H1 (cell line): Measurements from ENCODE around the gene C1QTNF1. TPM values are rescaled to one million over a fixed set of nuclear protein-coding genes. Genes with fewer than 3 reads are reported as not detected.

Experiments
- CTCF ChIA-PET: fragments of 300-600 bp; sonication (Branson Sonifier 250); formaldehyde crosslinking; loops from one replicate; lab custom pipeline; 2021; ENCODE audit not compliant: partially characterized antibody; lab: Charles Lee
- POLR2A ChIA-PET: fragments of 300-600 bp; sonication (Branson Sonifier 250); formaldehyde crosslinking; loops from one replicate; lab custom pipeline; 2021; ENCODE audit warnings: inconsistent platforms; ENCODE audit not compliant: partially characterized antibody; lab: Charles Lee
- DNase-seq, 2 experiments: peaks; one replicate each; pipeline versions ENCODE4 v3.0.0 to v3.0.0-alpha.2; 2010 to 2022; ENCODE audit warnings: low spot score in 2 of 2, low read depth in 1 of 2, mixed read lengths in 1 of 2
- FAIRE-seq: peaks from 2 replicates; lab custom pipeline; 2011; peaks lifted over from hg19 to GRCh38; lab: Jason Lieb, UNC
- H2AFZ ChIP-seq: 2 replicates; pipeline ENCODE4 v1.8.1; 2012; ENCODE audit warnings: low read length, inconsistent platforms
- H2AK5ac ChIP-seq: 2 replicates; pipeline ENCODE4 v1.6.1; 2013; ENCODE audit warnings: low read depth, low read length
- H2BK120ac ChIP-seq: replicated peaks from 2 replicates; pipeline ENCODE3; 2013; ENCODE audit warnings: low read depth, low read length, inconsistent platforms
- H2BK12ac ChIP-seq: 2 replicates; pipeline ENCODE4 v1.6.1; 2013; ENCODE audit warnings: low read depth, low read length
- H2BK15ac ChIP-seq: 2 replicates; pipeline ENCODE4 v1.6.1; 2013; ENCODE audit warnings: low read length
- H2BK20ac ChIP-seq: 2 replicates; pipeline ENCODE4 v1.6.1; 2013; ENCODE audit warnings: low read length
- H2BK5ac ChIP-seq: 2 replicates; pipeline ENCODE4 v1.6.1; 2013; ENCODE audit warnings: low read depth, low read length
- H3K14ac ChIP-seq: 2 replicates; pipeline ENCODE4 v1.6.1; 2013; ENCODE audit warnings: inconsistent platforms; ENCODE audit not compliant: insufficient read length
- H3K18ac ChIP-seq: 2 replicates; pipeline ENCODE4 v1.6.1; 2013; ENCODE audit warnings: low read length; ENCODE audit errors: extremely low read depth
- H3K23ac ChIP-seq: 2 replicates; pipeline ENCODE4 v1.6.1; 2013; ENCODE audit warnings: inconsistent platforms; ENCODE audit not compliant: insufficient read length
- H3K23me2 ChIP-seq: 2 replicates; pipeline ENCODE4 v1.6.1; 2013; ENCODE audit warnings: low read depth, low read length
- H3K27ac ChIP-seq: 2 replicates; pipeline ENCODE4 v1.6.1; 2011; ENCODE audit warnings: low read depth, low read length, inconsistent platforms
- H3K27me3 ChIP-seq, 4 experiments: replicated peaks in 1 of 4; 1 replicate in 1 of 4; 2 replicates in 3 of 4; pipeline versions ENCODE4 v1.6.1 to v1.8.1; 2011 to 2013; ENCODE audit warnings: low read length in 3 of 4, mild to moderate bottlenecking in 3 of 4, inconsistent platforms in 2 of 4, mixed read lengths in 2 of 4, moderate library complexity in 1 of 4; ENCODE audit not compliant: control insufficient read depth in 3 of 4, insufficient read depth in 3 of 4; ENCODE audit errors: extremely low read depth in 1 of 4
- H3K36me3 ChIP-seq, 4 experiments: 2 replicates each; pipeline versions ENCODE4 v1.6.1 to v1.8.1; 2011 to 2013; ENCODE audit warnings: mild to moderate bottlenecking in 4 of 4, low read length in 3 of 4, moderate library complexity in 2 of 4, control low read depth in 1 of 4, inconsistent platforms in 1 of 4; ENCODE audit not compliant: insufficient read depth in 4 of 4, control insufficient read depth in 2 of 4
- H3K4ac ChIP-seq: replicated peaks from 2 replicates; pipeline ENCODE3; 2013; ENCODE audit warnings: low read length, low read depth, mixed read lengths, inconsistent platforms; ENCODE audit not compliant: insufficient read length
- H3K4me1 ChIP-seq, 4 experiments: replicated peaks in 1 of 4; 1 replicate in 1 of 4; 2 replicates in 3 of 4; pipeline versions ENCODE4 v1.6.1 to v1.8.1; 2011 to 2013; ENCODE audit warnings: low read length in 3 of 4, inconsistent platforms in 2 of 4, mixed read lengths in 1 of 4; ENCODE audit not compliant: insufficient read depth in 4 of 4, control insufficient read depth in 3 of 4
- H3K4me2 ChIP-seq, 2 experiments: 2 replicates each; pipeline versions ENCODE4 v1.6.1 to v1.8.1; 2011 to 2013; ENCODE audit warnings: low read depth in 2 of 2, low read length in 2 of 2, control low read depth in 1 of 2, inconsistent platforms in 1 of 2, mild to moderate bottlenecking in 1 of 2; ENCODE audit not compliant: insufficient read depth in 1 of 2
- H3K4me3 ChIP-seq, 4 experiments: fragments of 200-600, 300-600 bp in 1 of 4; sonication (generic), shearing (Covaris generic), sonication (Bioruptor Twin) in 1 of 4; 2 replicates each; pipeline versions ENCODE4 v1.5.1 to v1.8.1; 2011 to 2016; ENCODE audit warnings: low read length in 4 of 4, low read depth in 3 of 4, control low read depth in 2 of 4, inconsistent platforms in 2 of 4, mild to moderate bottlenecking in 2 of 4, mixed read lengths in 1 of 4, moderate library complexity in 1 of 4; ENCODE audit not compliant: insufficient read depth in 2 of 4; ENCODE audit errors: extremely low read depth in 1 of 4
- H3K56ac ChIP-seq: replicated peaks from 2 replicates; pipeline ENCODE3; 2013; ENCODE audit warnings: low read depth, mild to moderate bottlenecking, mixed read lengths, low read length, inconsistent platforms; ENCODE audit not compliant: insufficient read length
- H3K79me1 ChIP-seq: 2 replicates; pipeline ENCODE4 v1.6.1; 2013; ENCODE audit warnings: low read depth, low read length, control low read depth
- H3K79me2 ChIP-seq, 2 experiments: 2 replicates each; pipeline versions ENCODE4 v1.6.1 to v1.8.1; 2012 to 2013; ENCODE audit warnings: low read length in 2 of 2, mild to moderate bottlenecking in 2 of 2, inconsistent platforms in 1 of 2; ENCODE audit not compliant: insufficient read depth in 2 of 2, control insufficient read depth in 1 of 2
- H3K9ac ChIP-seq, 4 experiments: replicated peaks in 1 of 4; 1 replicate in 1 of 4; 2 replicates in 3 of 4; pipeline versions ENCODE4 v1.6.1 to v1.8.1; 2011 to 2013; ENCODE audit warnings: low read depth in 3 of 4, low read length in 3 of 4, control low read depth in 2 of 4, mild to moderate bottlenecking in 2 of 4, moderate library complexity in 2 of 4, inconsistent platforms in 1 of 4; ENCODE audit errors: extremely low read depth in 1 of 4
- H3K9me3 ChIP-seq, 2 experiments: 2 replicates each; pipeline versions ENCODE4 v1.6.1 to v1.8.1; 2012 to 2013; ENCODE audit warnings: mild to moderate bottlenecking in 2 of 2, moderate library complexity in 2 of 2, control low read depth in 1 of 2, inconsistent platforms in 1 of 2, low read depth in 1 of 2, low read length in 1 of 2, mixed read lengths in 1 of 2; ENCODE audit not compliant: insufficient read depth in 2 of 2
- H4K20me1 ChIP-seq, 2 experiments: replicated peaks in 1 of 2; 2 replicates each; pipeline versions ENCODE3 to v1.8.1; 2011 to 2013; ENCODE audit warnings: inconsistent platforms in 2 of 2, low read length in 2 of 2, mild to moderate bottlenecking in 1 of 2; ENCODE audit not compliant: insufficient read depth in 2 of 2, control insufficient read depth in 1 of 2
- H4K5ac ChIP-seq: 2 replicates; pipeline ENCODE4 v1.6.1; 2013; ENCODE audit warnings: low read length, low read depth, mixed read lengths, inconsistent platforms; ENCODE audit not compliant: insufficient read length
- H4K8ac ChIP-seq: 2 replicates; pipeline ENCODE4 v1.8.0; 2013; ENCODE audit warnings: mild to moderate bottlenecking, moderate library complexity, low read length, inconsistent platforms; ENCODE audit not compliant: insufficient read depth; ENCODE audit errors: extremely low read depth
- H4K91ac ChIP-seq: replicated peaks from 2 replicates; pipeline ENCODE3; 2013; ENCODE audit warnings: low read length, mixed read lengths, inconsistent platforms; ENCODE audit not compliant: insufficient read length
- ASH2L ChIP-seq: fragments of 200-600, 300-600 bp; sonication (generic); IDR thresholded peaks from one replicate; pipeline ENCODE4 v1.7.1; 2017; ENCODE audit warnings: low read length
- CBX8 ChIP-seq: fragments of 300-800, 300-1000 bp; sonication (generic); IDR thresholded peaks from 2 replicates; pipeline ENCODE4 v1.7.1; 2016; ENCODE audit warnings: low read depth, low read length, borderline replicate concordance
- CREB1 ChIP-seq: IDR thresholded peaks from 2 replicates; pipeline ENCODE4 v1.6.1; 2012; ENCODE audit warnings: inconsistent platforms
- GABPA ChIP-seq: IDR thresholded peaks from 2 replicates; pipeline ENCODE4 v1.6.1; 2011; ENCODE audit warnings: mild to moderate bottlenecking, low read length, moderate library complexity, borderline replicate concordance; ENCODE audit not compliant: insufficient read depth
- GTF2F1 ChIP-seq: IDR thresholded peaks from 2 replicates; pipeline ENCODE4 v1.6.1; 2012; ENCODE audit warnings: low read depth, low read length, improper control_type of control experiment, borderline replicate concordance
- RBBP5 ChIP-seq: IDR thresholded peaks from 2 replicates; pipeline ENCODE4 v1.7.1; 2012; ENCODE audit warnings: low read depth, mild to moderate bottlenecking, inconsistent platforms, low read length, moderate library complexity, borderline replicate concordance
- RNF2 ChIP-seq: fragments of 200-900, 300-1000 bp; sonication (generic); IDR thresholded peaks from 2 replicates; pipeline ENCODE4 v1.7.1; 2016; ENCODE audit warnings: borderline replicate concordance, low read depth, mild to moderate bottlenecking, antibody characterized with exemption, low read length; ENCODE audit not compliant: poor library complexity, severe bottlenecking; ENCODE audit errors: missing control alignments
- YY1 ChIP-seq: IDR thresholded peaks from 2 replicates; pipeline ENCODE4 v1.6.1; 2011; ENCODE audit warnings: low read depth, mild to moderate bottlenecking, low read length
- ZNF274 ChIP-seq: IDR thresholded peaks from 2 replicates; pipeline ENCODE4 v1.7.0; 2012; ENCODE audit warnings: low read length, borderline replicate concordance; ENCODE audit errors: extremely low read depth
- WGBS, 2 experiments: shearing (Covaris generic) in 1 of 2; methylation state at CpG; one replicate each; pipeline versions ENCODE4 v1.1.6 to v1.1.7; 2013 to 2015; ENCODE audit warnings: low lambda C conversion rate in 2 of 2, mixed read lengths in 2 of 2, inconsistent platforms in 1 of 2, low coverage in 1 of 2, missing lambda C conversion rate in 1 of 2; ENCODE audit not compliant: insufficient replicate concordance in 2 of 2, insufficient coverage in 1 of 2, insufficient read length in 1 of 2; ENCODE audit errors: extremely low coverage in 1 of 2, missing lambda C conversion rate in 1 of 2; 5-methylcytosine and 5-hydroxymethylcytosine counted together
- polyA plus RNA-seq, 7 experiments: library from polyadenylated mRNA; depleted of rRNA in 3 of 7; stranded (reverse) in 5 of 7; unstranded in 2 of 7; fragments of >200 nt in 5 of 7; fragments of 200-250 nt in 2 of 7; gene quantifications; 1 replicate in 5 of 7; 2 replicates in 1 of 7; 4 replicates in 1 of 7; pipeline versions ENCODE4 v1.2.1 to v1.2.3, GENCODE V29; 2011 to 2013; ENCODE audit warnings: missing spikeins in 2 of 7, mixed read lengths in 2 of 7
- total RNA-seq: library from RNA; stranded (reverse); fragmentation: NEBNext Ultra II Directional; extraction: Animal tissue kit (Norgen Biotek cat#: 25700); gene quantifications from 2 replicates; pipeline ENCODE4 v1.2.1, GENCODE V29; 2021
- TF ChIP-seq, protein P1 (sequence below): IDR thresholded peaks from 2 replicates; pipeline ENCODE4 v1.6.1; 2011; ENCODE audit warnings: low read length, improper control_type of control experiment

Gene C1QTNF1
- total and polyA plus RNA-seq, 2 of the 8 experiments (the other 6 are each of a cell fraction or from before 2014, with no cell fraction given) = 1.5 to 2.5 TPM

DNA sequence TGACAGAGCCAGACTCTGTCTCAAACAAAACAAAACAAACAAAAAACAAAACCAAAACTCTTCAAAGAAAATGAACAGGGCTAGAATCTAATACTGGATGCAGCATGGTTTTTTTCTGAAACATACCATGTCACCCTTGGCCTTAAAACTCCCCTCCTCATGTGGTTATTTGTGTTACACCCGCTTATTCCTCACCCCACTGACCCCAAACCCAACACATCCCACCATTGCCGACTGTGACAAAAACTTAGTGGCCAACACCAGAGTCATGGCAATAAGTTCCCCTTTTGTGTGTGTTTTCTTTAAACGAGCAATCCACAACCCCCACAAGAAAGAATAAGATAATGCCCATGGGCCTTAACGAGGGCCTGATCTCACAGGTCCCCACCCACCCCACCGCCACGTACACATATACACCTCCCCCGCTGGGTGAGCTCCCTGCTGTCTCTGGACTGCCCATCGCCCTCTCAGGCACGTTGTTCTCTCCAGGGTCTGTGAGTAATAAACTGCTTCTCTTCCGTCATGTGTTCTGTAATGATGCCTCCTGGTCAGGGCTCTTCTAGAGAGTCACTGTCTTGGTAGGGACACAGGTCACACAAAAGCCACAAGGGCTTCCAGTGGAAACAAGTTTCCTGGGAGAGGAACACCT lies 33.9 kb downstream of the C1QTNF1 start:
- CTCF ChIA-PET = interaction anchor here (1.1 to 4.2 kb wide), 5 partner anchors 9 to 335 kb away, joined by 3 to 21 read pairs (median 3); no protein-coding TSS in a partner anchor
- FAIRE-seq = no peak
- 71% methylated on average over 10 of the region's 10 CpGs; no CpG with 5 or more reads in 1 of the 2 experiments for WGBS, 2 experiments

More for the DNA sequence above, 33.9 kb downstream of the C1QTNF1 start:
- Histone ChIP-seq H3K4me3 (no peak overlapping the region), H2BK20ac (no peak overlapping the region), H3K9me3 (peaks cover 0 to 8% of the 10 kb centered on the region in 2 experiments; a peak in 2 of 4 replicates), H2BK15ac (no peak overlapping the region), H3K23ac (no peak overlapping the region), H3K9ac (no peak overlapping the region), H4K91ac (no peak overlapping the region), H3K56ac (no peak overlapping the region), H3K79me1 (no peaks in the 10 kb centered on the region), H3K4me1 (no peaks in the 10 kb centered on the region), H2AK5ac (no peak overlapping the region), H4K20me1 (no peaks in the 10 kb centered on the region), H3K23me2 (no peaks in the 10 kb centered on the region), H3K27ac (no peak overlapping the region), H2AFZ (no peak overlapping the region), H4K5ac (no peak overlapping the region), H2BK12ac (no peak overlapping the region), H4K8ac (no peak overlapping the region), H3K14ac (no peak overlapping the region), H3K36me3 (no peaks in the 10 kb centered on the region), H3K4me2 (no peak overlapping the region), H2BK5ac (no peak overlapping the region), H3K4ac (no peak overlapping the region), H3K18ac (no peak overlapping the region), H3K27me3 (no peaks in the 10 kb centered on the region; a peak in 1 of 7 replicates), H3K79me2 (no peaks in the 10 kb centered on the region), H2BK120ac (no peak overlapping the region)
- TF ChIP-seq, protein P1, sequence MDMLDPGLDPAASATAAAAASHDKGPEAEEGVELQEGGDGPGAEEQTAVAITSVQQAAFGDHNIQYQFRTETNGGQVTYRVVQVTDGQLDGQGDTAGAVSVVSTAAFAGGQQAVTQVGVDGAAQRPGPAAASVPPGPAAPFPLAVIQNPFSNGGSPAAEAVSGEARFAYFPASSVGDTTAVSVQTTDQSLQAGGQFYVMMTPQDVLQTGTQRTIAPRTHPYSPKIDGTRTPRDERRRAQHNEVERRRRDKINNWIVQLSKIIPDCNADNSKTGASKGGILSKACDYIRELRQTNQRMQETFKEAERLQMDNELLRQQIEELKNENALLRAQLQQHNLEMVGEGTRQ = no peak
- TF ChIP-seq RBBP5 = no peak
- TF ChIP-seq ASH2L = no peak
- no peak for TF ChIP-seq GABPA
- TF ChIP-seq CBX8 = no peak
- TF ChIP-seq ZNF274 = no peak
- no peak for TF ChIP-seq RNF2
- TF ChIP-seq CREB1 = no peak
- no peak for TF ChIP-seq GTF2F1
- no peak for TF ChIP-seq YY1
- DNase-seq = no peak
- POLR2A ChIA-PET = no interaction called here
